Parathyroid adenoma (tissue), 2 donors: ENCODE data around the gene HOXD8.

Experiments
- H2AFZ ChIP-seq: fragments of 300-600 bp; sonication (generic); one replicate; pipeline ENCODE4 v1.7.0; 2017; ENCODE audit warnings: antibody characterized with exemption, mild to moderate bottlenecking
- H3K27ac ChIP-seq: fragments of 300-600 bp; sonication (generic); one replicate; pipeline ENCODE4 v1.7.0; 2017
- H3K27me3 ChIP-seq: fragments of 300-600 bp; sonication (generic); one replicate; pipeline ENCODE4 v1.7.0; 2017; ENCODE audit warnings: low read length; ENCODE audit not compliant: control insufficient read depth, insufficient read depth
- H3K36me3 ChIP-seq: fragments of 300-600 bp; sonication (generic); one replicate; pipeline ENCODE4 v1.7.0; 2017; ENCODE audit warnings: low read length; ENCODE audit not compliant: control insufficient read depth, insufficient read depth
- H3K4me1 ChIP-seq: fragments of 300-600 bp; sonication (generic); one replicate; pipeline ENCODE4 v1.7.0; 2017; ENCODE audit warnings: control low read depth
- H3K4me2 ChIP-seq: fragments of 300-600 bp; sonication (generic); one replicate; pipeline ENCODE4 v1.7.0; 2017; ENCODE audit warnings: low read length
- H3K4me3 ChIP-seq: fragments of 300-600 bp; sonication (generic); one replicate; pipeline ENCODE4 v1.7.0; 2017; ENCODE audit warnings: low read depth, low read length
- H3K79me2 ChIP-seq: fragments of 300-600 bp; sonication (generic); one replicate; pipeline ENCODE4 v1.7.0; 2017; ENCODE audit warnings: control low read depth
- H3K9ac ChIP-seq: fragments of 300-600 bp; sonication (generic); one replicate; pipeline ENCODE4 v1.7.0; 2017; ENCODE audit warnings: mild to moderate bottlenecking
- H3K9me3 ChIP-seq: fragments of 300-600 bp; sonication (generic); one replicate; pipeline ENCODE4 v1.7.0; 2017; ENCODE audit warnings: low read length; ENCODE audit not compliant: control insufficient read depth
- TF ChIP-seq, protein P1 (sequence below): fragments of 300-600 bp; sonication (generic); IDR thresholded peaks from one replicate; pipeline ENCODE4 v1.7.0; 2017; ENCODE audit warnings: antibody characterized with exemption, mild to moderate bottlenecking
- donor health status: primary hyperparathyroidism.

Gene HOXD8

DNA sequence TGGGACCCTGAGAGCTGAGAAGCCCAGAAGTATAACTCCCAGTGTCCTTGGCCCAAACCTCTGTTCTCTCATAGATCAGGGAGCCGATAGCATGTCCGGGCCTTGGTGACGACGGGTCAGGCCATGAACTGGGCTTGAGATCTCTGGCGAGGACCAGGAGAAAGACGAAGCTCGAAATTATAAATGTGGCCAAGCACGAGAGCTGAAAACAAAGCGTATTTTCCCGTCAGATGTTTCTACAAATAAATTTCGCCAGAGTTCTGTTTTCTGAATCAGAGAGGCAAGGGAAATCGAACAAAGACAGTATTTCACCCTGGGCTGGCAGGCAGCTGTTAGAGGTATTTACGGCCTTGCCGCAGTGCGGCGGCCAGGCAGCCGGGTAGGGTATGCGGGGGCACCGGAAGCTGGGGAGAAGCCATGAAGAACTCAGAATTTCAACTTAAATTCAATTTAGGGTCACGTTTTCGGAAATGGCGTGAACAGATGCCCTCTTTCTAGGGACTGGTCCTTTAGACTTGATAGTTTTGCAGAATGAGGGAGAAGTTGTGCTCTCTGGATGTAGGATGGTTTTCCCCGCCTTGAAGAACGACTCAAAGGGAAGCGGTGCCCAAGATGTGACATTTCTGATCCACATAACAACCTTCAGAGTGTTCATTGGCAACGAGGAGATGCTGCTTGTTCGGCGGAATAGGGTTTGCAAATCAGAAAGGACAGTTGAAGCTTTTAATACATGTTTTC, 9.6 kb downstream of the HOXD8 start:
- no peak overlapping the region for H3K4me3 ChIP-seq
- H3K9ac ChIP-seq: no peak overlapping the region
- TF ChIP-seq, protein P1, sequence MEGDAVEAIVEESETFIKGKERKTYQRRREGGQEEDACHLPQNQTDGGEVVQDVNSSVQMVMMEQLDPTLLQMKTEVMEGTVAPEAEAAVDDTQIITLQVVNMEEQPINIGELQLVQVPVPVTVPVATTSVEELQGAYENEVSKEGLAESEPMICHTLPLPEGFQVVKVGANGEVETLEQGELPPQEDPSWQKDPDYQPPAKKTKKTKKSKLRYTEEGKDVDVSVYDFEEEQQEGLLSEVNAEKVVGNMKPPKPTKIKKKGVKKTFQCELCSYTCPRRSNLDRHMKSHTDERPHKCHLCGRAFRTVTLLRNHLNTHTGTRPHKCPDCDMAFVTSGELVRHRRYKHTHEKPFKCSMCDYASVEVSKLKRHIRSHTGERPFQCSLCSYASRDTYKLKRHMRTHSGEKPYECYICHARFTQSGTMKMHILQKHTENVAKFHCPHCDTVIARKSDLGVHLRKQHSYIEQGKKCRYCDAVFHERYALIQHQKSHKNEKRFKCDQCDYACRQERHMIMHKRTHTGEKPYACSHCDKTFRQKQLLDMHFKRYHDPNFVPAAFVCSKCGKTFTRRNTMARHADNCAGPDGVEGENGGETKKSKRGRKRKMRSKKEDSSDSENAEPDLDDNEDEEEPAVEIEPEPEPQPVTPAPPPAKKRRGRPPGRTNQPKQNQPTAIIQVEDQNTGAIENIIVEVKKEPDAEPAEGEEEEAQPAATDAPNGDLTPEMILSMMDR: no peak
- no peak overlapping the region for H3K4me2 ChIP-seq
- no peaks in the 10 kb centered on the region for H3K4me1 ChIP-seq
- H3K36me3 ChIP-seq: no peaks in the 10 kb centered on the region
- H3K27ac ChIP-seq: no peak overlapping the region
- H3K27me3 ChIP-seq: peaks cover 22% of the 10 kb centered on the region
- no peak overlapping the region for H2AFZ ChIP-seq
- no peaks in the 10 kb centered on the region for H3K9me3 ChIP-seq
- H3K79me2 ChIP-seq: no peaks in the 10 kb centered on the region

DNA sequence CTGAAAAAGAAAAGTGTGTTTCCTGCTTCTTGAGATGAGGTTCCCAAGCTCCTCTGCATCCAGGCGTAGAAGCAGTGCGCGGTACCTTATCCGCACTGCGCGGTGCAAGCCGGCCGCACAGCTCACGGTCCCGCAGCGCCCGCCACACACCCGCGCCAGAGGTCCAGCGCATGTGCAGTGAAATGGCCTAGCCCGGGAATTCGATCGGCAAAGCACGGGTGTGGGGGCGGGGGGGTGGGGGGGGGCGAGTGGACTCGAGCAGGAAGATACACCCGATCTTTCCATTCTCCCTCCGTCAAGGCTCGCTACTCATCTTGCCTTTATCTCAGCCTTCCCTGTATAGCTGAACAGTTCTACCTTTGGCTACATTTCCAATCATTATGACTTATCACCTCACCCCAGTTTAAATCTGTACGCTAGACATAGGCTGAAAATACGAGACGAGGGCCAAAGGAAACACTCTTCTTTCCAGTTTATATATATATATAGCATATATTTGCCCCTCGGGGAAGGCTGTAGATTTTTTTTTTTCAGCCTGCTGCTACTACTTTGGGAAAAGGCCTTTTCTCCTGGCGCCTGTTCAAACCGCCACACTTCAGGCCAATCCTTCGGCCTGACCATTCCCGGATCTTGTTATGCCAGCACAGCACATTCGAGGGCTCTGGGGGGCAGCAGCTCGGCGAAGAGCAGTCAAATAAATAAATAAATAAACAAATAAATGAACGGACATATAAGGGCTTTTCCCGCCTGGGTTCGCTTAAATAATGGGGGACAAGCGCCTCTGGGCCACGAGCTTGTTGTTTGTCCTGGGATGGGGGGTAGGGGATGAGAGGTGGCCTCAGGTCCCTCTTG, 10.4 kb downstream of the HOXD8 start:
- Histone ChIP-seq H3K36me3 (no peaks in the 10 kb centered on the region), H3K4me1 (no peaks in the 10 kb centered on the region), H3K9me3 (no peaks in the 10 kb centered on the region), H3K79me2 (no peaks in the 10 kb centered on the region), H3K4me2 (no peak overlapping the region), H3K27ac (no peak overlapping the region), H3K27me3 (peaks cover 22% of the 10 kb centered on the region), H2AFZ (no peak overlapping the region), H3K4me3 (no peak overlapping the region), H3K9ac (no peak overlapping the region)
- TF ChIP-seq, protein P1: no peak

DNA sequence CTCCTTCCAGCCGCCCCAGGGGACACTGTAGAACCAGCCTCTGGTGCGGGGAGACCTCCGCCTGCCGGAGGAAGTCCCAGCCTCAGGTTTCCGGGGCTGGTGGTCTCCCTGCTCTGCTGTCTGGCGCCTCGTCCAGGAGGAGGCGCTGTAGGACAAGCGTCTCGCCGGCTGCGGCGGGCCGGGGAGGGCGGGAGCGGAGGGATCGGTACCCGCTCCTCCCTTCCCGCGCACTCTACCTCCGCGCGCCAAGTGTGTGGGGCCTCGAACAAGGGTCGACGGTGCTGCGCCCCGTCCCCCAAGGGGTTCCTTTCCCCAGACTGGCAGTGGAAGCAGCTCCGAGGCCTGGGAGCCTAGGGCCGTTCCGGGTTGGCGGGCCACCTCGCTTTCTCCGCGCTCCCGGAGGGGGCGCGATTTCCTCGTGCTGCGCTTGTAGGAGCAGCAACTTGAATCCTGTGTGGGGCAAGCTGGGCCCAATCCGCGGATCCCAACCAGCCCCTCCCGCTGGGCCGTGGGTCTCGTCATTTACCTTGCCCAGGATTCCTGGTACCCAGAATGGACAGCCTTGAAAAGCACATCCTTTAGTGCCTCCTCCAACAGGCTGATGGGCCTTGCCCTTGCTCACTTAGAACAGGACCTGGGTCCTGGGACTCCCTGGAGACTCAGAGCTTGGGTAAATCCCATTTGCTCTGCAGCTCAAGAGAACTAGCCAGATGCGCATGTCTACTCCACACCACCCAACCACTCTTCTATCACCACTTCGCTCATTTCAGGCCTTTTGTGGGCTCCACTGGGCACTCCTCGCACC, 11.2 kb downstream of the HOXD8 start:
- Histone ChIP-seq H3K9me3 (no peaks in the 10 kb centered on the region), H3K9ac (no peak overlapping the region), H3K27me3 (peaks cover 18% of the 10 kb centered on the region), H3K4me2 (peak overlapping the region; percentile 17), H3K4me1 (no peaks in the 10 kb centered on the region), H3K36me3 (no peaks in the 10 kb centered on the region), H3K4me3 (peak overlapping the region; percentile 25), H3K27ac (no peak overlapping the region), H3K79me2 (no peaks in the 10 kb centered on the region), H2AFZ (peak overlapping the region; percentile 45)
- TF ChIP-seq, protein P1: peak; percentile 8

DNA sequence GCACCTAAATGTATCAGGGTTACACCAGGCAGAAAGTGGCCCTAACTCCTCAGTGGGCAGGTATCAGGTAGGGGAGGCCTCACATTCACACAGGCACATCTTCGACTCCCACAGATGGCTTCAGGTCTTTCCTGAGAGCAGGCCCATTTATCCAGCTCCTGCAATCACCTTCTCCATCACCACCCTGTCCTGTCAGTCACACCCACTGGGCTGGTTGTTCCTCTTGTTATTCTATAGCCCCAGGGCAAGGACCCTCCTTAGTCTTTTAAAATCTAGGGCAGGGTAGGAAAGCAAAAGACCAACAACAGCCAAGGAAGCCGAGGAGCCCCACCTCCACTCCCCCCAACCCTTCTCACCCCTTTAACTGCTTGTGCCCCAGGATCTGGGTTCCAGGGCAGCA, 12.8 kb downstream of the HOXD8 start:
- no peak overlapping the region for H3K4me3 ChIP-seq
- no peak overlapping the region for H3K4me2 ChIP-seq
- H3K36me3 ChIP-seq: no peaks in the 10 kb centered on the region
- TF ChIP-seq, protein P1: no peak
- no peaks in the 10 kb centered on the region for H3K4me1 ChIP-seq
- no peaks in the 10 kb centered on the region for H3K79me2 ChIP-seq
- no peak overlapping the region for H2AFZ ChIP-seq
- H3K9me3 ChIP-seq: no peaks in the 10 kb centered on the region
- H3K27me3 ChIP-seq: peaks cover 8% of the 10 kb centered on the region
- H3K27ac ChIP-seq: no peak overlapping the region
- H3K9ac ChIP-seq: no peak overlapping the region
